ENCODE data around the gene SNRK.

- TF ChIP-seq TAF1 (IDR thresholded peaks at IDR 0.05; ENCODE audit: borderline replicate concordance, insufficient read depth, low read length) (no peak), POLR2AphosphoS5 (IDR thresholded peaks at IDR 0.05; ENCODE audit: low read depth, low read length) (no peak)
Observed at GRCh38 chr3:43328653-43329052, 42.3 kb downstream of the SNRK start.

Data from PFSK-1 (cell line).